HL-60/S4 treated with phorbol 12-myristate 13-acetate at 8.2 ng/mL for 4 days and 3 days (cell line): ENCODE results near the gene MPV17L2.

Source experiments
- in situ Hi-C: fragments of 300-500 bp; cut with MboI; formaldehyde crosslinking; loops from 2 replicates; pipeline ENCODE4 v1.15.0; 2022; ENCODE audit warnings: low sequenced_read_pairs

Gene MPV17L2

DNA sequence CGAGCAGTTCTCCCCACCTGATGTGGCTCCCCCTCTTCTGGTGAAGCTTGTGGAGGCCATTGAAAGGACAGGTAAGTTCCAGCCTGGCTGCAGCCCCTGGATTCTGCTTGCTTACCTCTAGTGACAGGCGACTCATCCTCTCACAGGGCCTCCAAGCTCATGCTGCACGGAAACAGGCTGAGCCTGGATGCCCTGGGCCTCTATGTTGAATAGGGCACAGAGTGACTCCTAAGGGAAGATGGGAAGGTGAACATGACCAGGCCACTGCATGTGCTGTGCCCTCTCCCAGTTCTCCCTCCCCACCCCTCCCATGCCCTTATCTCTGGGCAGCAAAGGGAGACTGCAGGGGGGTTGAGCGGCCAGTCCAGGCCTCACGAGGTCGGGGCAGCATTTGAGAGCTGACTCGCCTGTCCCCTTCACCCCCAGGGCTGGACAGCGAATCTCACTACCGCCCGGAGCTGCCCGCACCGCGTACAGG lies 32.5 kb upstream of the MPV17L2 start:
- in situ Hi-C loops = no loop called here

DNA sequence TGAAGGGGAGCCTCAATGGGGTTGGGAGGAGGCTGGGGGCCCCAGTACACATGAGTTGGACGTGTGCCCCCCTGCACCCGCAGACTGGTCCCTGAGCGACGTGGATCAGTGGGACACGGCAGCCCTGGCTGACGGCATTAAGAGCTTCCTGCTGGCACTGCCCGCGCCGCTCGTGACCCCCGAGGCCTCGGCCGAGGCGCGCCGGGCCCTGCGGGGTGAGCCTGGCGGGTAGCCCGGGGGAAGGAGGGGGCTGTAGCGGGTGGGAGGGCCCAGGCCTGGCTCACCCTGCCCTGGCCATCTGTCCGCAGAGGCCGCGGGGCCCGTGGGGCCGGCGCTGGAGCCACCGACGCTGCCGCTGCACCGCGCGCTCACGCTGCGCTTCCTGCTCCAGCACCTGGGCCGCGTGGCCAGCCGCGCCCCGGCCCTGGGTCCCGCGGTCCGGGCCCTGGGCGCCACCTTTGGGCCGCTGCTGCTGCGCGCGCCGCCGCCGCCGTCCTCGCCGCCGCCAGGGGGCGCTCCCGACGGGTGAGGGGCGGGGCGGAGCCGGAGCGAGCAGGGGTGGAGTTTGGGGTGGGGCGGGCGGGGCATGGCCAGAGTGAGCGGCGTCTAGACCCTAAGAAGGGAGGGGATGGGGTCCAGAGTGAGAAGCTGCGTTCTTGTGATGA lies 31.9 kb upstream of the MPV17L2 start:
- in situ Hi-C loops = no loop called here

DNA sequence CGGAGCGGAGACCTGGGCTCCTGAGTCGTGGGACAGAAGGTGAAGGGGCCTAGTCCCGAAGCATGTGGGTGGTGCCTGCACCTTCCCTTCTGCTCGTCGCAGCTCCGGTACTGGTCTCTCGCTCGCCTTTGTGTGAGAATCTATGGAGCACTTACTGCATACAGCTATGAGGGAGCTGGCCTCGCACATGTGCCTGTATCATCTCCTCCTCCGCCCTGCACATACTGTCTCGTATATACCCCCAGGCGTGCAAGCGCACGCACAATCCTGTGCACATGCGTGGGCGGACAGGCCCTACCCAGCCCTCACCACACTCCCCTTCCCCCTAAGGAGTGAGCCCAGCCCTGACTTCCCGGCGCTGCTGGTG lies 31.4 kb upstream of the MPV17L2 start:
- in situ Hi-C loops = no loop called here

DNA sequence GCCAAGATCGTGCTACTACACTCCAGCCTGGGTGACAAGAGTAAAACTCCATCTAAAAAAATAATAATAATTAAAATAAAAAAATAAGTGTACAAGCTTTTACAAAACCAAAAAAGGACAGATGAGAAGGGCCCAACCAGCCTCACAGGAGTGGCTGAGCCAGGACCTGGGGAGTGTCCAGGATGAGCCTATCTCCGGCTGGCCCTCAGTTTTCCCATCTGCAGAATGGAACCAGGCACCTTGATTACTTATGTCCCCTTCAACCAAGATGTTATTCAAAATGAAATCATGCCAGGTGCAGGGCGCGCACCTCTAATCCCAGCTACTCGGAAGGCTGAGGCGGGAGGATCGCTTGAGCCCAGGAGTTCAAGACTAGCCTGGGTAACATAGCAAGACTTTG lies 28.9 kb upstream of the MPV17L2 start:
- in situ Hi-C loops = no loop called here

DNA sequence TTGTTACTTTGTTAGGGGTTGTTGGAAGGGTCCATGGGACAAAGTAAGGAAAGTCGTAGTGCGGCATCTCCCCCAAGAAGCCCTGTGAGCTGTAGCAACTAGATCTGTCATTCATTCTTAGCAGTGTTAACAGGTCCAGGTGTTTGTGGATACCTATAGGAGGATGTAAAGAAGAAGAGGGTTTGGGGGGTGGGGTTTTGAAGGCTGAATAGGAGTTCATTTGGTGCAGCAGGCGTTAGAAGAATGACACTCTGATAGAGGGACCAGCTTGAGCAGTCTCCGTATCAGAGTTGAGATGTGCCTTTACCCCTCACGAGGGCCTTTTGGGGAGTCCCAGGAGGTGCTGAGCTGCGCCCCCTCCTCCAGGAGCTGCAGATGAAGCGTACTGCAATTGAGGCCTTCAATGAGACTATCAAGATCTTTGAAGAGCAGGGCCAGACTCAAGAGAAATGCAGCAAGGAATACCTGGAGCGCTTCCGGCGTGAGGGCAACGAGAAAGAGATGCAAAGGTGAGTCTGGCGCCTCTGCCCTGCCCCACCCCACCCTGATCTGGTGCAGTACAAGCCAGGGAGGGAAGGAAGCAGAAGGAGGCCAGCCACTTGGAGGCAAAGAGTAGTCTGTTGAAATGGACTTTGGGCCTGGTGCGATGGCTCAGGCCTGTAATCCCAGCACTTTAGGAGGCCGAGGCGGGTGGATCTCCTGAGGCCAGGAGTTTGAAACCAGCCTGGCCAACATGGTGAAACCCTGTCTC lies 27.0 kb upstream of the MPV17L2 start:
- in situ Hi-C loops = no loop called here

DNA sequence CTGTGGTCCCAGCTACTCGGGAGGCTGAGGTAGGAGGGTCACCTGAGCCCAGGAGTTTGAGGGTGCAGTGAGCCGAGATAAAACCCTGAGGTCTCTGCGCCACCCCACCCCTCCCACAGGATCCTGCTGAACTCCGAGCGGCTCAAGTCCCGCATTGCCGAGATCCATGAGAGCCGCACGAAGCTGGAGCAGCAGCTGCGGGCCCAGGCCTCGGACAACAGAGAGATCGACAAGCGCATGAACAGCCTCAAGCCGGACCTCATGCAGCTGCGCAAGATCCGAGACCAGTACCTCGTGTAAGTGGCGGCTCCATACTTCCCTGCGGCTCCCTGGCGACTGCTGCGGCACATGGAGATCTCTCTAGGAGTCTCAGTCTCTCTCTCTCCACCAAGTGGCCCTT lies 26.0 kb upstream of the MPV17L2 start:
- in situ Hi-C loops = no loop called here

DNA sequence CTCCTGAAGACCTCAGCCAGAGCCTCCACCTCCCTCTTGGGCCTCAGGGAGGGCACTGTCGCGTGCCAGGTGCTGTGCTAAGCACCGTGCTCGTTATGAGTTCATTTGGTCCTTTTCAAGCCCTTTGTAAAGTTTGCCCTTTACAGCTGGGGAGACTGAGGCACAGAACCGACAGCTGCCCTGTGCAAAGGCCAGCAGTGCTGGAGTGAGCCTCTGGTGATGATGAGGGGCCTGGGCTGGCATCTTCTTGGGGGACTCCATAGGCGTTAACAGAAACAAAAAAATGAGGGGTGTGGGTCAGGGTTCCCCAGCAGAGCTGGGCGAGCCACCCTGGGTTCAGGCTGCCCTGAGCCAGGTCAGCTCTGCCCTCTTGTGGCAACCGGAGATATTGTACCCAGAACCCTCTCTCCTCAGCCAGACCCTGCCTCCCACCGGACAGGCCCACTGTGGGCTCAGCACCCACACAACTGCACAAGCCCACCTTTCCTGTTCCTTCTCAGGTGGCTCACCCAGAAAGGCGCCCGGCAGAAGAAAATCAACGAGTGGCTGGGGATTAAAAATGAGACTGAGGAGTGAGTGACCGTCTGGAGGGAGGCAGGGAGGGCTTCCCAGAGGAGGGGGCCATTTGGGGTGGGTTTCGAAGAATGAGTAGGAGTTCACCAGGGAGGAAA lies 24.9 kb upstream of the MPV17L2 start:
- in situ Hi-C loops = no loop called here

DNA sequence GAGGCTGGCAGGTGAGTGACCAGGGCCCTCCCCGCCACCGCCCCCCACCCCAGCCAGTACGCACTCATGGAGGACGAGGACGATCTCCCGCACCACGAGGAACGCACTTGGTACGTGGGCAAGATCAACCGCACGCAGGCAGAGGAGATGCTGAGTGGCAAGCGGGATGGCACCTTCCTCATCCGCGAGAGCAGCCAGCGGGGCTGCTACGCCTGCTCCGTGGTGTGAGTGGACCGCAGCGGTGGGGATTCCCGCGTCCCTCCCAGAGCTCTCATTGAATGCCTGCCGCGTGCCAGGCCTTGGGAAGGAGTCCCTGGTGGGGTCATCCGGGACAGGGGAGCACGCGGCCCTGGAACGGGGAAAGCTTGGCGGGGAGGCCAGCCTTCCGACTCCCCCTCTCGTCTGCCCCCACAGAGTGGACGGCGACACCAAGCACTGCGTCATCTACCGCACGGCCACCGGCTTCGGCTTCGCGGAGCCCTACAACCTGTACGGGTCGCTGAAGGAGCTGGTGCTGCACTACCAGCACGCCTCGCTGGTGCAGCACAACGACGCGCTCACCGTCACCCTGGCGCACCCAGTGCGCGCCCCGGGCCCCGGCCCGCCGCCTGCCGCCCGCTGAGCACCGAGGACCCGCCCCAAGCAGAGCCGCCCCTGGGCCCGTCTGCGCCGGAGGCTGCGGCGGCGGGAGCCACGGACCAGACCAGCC lies 24.2 kb upstream of the MPV17L2 start:
- in situ Hi-C loops = no loop called here

DNA sequence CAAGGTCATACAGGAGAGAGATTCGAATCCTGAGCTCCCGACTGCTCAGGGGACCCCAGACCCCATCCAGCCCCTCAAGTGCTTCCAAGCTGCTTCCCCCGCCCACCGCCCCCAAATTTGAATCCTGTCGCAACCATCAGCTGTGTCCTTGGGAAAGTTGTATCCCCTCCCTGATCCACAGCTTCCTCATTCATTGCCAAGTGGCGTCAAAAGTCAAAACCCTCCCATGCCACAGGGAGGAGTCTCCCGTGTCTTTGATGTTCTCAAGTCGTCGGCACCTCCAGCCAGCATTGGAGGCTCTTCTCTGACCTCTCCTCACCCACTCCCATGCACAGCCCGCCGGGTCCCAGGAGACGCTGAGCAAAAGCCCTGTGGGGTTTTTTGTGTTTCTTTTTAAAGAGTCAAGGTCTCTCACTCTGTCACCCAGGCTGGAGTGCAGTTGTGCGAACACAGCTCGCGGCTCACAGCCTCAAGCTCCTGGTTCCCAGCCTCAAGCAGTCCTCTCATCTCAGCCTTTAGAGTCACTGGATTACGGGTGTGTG lies 22.2 kb upstream of the MPV17L2 start:
- in situ Hi-C loops = no loop called here

DNA sequence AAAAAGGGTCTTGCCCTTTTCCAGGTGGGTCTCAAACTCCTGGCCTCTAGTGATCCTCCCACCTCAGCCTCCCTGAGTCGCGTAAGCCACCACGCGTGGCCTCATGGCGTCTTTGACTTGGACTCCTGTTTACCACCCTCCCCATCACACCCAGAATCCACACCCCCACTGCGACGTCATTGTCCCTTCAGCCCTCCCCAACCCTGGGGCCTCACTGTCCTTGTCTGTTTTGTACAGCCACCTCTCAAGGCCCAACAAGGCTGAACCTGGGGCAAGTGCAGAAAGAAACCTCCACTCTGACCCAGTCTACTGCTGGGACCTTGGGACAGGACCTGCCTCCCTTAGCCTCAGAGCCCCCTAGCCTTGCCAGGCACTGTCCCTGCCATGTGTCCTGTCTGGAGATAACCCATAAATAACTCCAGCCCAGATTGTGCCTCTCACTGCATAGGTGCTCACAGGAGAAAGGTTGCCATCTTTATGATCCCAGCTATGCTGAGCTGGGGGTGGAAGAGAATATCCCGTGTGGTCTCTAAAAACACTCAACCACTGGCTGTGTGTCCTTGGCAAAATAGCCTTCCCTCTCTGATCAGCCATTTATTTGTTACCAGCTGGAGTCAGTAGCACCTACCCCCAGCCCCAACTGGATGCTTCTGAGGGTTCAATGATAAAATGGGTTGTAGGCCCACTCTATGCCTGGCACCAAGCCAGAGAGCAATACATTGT lies 21.3 kb upstream of the MPV17L2 start:
- in situ Hi-C loops = no loop called here

DNA sequence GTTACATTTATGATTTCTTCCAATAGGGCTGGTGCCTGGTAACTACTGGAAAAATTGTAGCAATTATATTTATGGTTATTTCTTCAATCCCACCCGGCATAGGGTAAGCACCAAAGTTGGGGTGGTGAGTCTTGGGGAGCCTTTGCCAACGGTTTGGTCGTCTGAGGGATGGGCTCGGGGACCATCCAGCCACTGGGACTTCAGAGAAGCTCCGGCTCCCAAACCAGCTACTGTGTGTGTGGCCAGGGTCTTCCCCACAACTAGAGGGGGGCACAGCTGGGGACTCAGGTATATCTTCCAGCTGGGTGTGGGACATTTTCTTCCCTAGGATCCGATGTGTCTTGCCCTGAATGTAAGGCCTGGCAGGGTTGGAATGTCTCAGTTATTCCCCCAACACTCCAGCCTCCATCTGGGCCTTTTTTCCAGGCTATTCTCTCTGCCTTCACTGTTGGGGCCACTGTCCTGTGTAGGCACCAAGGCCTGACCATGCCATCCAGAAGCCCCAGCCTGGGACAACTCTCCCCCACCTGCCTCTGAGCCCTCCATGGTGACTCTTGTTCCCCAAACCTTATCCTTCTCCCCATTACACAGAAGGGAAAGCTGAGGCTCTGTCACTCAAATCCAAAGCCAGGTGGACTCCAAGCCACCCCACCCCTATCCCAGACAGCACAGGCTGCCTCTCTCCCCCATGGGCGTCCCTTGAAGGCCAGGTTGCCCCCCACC lies 20.5 kb upstream of the MPV17L2 start:
- in situ Hi-C loops = no loop called here

DNA sequence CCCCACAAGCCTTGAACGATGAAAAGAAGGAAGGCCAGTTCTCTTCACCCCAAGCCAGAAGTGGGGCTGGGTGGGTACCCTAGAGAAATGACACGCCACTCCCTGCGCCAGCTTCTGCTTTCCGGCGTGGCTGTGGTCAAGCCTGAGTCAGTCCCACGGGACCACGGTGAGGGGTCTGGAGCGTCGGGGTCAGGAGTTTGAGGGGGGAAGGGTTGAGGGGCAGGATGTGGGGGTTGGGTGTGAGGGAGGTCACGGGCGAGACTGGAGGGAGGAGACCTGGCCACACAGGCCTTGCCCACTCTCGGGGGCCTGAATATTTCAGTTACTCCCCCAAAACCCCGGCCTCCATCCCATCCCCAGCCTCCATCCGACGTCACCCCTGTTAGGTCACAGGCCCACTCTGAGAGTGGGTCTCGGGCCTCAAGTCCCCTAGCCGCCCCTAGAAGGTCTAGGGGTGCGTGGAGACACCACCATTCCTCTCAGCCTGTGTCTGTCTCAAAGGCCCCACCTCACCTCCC lies 19.9 kb upstream of the MPV17L2 start:
- in situ Hi-C loops = no loop called here

DNA sequence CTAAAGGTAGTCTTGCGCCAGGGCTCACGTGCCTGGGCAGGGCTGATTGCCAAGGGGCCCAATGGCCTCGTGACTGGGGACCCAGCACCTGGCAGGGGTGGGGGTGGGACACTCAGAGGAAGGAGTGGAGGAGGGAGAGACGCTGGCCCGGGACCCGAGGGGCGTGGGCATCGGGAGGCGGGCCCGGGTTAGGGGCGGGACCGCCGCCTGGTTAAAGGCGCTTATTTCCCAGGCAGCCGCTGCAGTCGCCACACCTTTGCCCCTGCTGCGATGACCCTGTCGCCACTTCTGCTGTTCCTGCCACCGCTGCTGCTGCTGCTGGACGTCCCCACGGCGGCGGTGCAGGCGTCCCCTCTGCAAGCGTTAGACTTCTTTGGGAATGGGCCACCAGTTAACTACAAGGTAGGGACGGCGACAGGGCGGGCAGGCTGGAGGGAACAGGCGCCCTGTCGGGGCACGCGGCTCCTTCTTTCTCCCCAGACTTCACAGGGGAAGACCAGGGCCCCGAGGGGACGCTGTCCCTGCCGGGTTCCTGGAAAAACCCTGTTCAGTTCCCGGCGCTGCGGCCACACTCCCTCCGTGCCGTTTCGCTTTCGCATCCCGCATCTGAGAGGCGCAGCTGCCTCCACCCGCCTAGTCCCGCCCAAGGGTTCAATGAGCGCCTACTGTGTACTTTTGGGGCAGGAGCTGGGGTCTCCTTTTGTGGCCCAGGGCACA lies 19.3 kb upstream of the MPV17L2 start, which contains the start of gene IFI30:
TSS of gene IFI30 (plus strand) at position 242 of the 717 bp plus-strand sequence. CDS start at position 271, 29 bp downstream.
- in situ Hi-C loops = no loop called here

DNA sequence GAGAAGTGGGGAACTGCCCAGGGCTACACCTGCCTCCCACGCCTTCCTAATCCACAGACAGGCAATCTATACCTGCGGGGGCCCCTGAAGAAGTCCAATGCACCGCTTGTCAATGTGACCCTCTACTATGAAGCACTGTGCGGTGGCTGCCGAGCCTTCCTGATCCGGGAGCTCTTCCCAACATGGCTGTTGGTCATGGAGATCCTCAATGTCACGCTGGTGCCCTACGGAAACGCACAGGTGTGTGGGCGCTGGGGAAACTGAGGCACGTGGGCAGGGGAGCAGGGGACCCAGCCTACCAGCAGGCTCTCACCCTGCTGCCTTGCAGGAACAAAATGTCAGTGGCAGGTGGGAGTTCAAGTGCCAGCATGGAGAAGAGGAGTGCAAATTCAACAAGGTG lies 18.0 kb upstream of the MPV17L2 start:
- in situ Hi-C loops = no loop called here

DNA sequence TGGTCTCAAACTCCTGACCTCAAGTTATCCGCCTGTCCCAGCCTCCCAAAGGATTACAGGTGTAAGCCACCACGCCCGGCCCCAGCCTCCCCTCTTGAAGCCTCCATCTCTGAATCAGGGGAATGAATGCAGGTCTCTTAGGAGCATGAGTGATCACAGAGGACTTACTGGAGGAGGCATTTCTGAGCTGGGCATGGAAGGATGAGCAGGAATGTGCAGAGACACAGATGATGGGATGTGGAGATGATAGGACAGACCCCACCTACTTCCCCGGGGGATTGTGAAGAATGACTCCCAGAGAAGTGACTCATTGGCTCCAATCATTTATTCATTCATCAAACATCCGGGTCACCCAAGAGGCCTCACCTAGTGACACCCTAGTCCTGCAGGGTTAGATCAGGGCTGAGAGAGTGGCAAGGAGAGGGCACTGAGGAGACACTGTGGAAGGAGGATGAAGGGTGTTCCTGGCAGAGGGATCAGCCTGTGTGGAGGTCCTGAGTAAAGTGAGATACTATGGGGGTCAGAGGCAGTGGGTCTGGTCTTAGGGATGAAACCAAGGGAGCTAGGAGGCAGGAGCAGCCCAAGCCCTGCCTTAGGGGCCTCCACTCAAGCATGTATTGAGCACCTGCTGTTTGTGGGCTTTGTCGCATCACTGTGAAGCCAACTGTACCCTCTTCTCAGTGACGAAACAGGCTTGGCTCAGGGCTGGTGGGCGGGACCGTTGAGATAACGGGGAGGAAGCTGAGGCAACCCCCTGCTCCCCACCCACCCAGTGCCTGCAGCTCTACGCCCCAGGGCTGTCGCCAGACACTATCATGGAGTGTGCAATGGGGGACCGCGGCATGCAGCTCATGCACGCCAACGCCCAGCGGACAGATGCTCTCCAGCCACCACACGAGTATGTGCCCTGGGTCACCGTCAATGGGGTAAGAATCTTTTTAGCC lies 16.4 kb upstream of the MPV17L2 start:
- in situ Hi-C loops = no loop called here

DNA sequence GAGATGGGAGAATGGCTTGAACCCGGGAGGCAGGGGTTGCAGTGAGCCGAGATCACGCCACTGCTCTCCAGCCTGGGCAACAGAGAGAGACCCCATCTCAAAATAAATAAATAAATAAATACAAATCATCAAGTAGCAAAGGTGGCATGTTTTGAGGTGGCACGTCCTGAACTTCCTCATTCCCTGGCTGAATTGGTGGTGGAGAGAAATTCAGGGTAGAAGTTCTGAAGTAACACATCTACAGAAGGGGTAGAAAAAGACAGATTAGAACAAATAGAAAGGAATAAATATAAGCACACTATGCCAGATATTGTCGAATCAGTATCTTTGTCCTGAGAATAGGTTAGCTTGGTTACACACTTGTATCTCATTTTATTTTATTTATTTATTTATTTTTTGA lies 13.1 kb upstream of the MPV17L2 start:
- in situ Hi-C loops = no loop called here

DNA sequence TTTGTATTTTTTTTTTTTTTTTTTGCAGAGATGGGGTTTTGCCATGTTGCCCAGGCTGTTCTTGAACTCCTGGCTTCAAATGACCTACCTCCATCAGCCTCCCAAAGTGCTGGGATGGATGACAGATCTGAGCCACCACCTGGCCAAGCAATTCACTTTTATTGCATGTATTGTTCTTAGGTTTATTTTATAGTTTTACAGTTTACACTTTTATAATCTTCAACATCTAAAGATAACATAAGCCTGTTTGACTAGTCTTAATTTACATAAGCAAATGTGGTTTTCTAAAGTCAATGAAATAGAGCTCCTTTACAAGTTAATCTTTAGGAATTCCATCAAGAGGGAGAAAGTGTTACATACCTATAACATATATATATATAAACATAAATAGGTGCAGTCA lies 9.5 kb upstream of the MPV17L2 start:
- in situ Hi-C loops = no loop called here

DNA sequence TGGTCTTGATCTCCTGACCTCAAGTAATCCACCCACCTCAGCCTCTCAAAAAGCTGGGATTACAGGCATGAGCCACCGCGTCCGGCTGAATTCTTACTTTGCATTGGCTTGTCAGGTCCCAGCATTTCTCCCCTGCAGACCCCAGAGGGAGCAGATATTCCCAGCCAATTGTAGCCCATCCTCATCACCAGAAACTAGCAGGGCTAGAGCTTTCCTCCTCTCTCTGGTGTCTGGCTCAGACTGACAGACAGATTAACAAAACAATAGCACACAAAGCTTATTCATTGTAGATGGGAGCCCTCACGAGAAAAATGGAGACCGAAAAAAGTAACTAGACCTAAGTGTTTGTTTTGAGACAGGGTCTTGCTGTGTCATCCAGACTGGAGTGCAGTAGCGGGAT lies 7.5 kb upstream of the MPV17L2 start:
- in situ Hi-C loops = no loop called here
